HuH-7.5 (cell line): ENCODE results near the gene SLC35F3.

Source experiments
- DNase-seq: peaks from one replicate; pipeline ENCODE4 v3.0.0; 2011; ENCODE audit warnings: low spot score

The SLC35F3 gene

DNA sequence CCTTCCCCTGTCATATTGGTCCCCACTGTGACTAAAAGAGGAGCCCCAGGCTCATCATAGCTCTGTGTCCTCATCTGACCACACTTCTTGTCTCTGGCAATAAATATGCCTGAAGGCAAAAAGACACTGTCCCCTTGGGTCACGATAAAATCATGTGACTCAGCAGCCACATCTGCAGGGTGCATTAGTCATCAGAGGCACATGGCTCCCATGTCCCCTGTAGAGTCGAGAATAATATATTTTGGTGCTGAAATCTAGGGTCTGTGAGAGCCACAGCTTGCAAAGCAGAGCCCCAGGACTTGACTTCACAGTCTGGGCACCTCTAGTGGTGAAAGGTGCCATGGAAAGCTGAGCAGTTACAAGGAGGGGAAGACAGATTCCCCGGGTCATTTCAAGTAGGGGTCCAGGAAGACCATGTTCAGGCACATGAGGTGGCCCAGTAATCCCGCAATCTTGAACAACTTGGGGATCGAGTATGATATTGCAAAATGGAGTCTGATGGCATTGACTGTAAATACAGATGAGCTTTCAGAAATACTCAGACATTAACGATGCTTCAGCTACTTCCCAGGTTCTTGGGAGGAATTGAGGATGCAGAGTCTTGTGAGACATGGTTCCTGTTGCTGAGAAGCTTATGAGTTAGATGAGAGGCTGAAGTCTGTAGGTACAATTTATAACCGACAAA, 68.6 kb downstream of the SLC35F3 start:
- DNase-seq, result no peak

DNA sequence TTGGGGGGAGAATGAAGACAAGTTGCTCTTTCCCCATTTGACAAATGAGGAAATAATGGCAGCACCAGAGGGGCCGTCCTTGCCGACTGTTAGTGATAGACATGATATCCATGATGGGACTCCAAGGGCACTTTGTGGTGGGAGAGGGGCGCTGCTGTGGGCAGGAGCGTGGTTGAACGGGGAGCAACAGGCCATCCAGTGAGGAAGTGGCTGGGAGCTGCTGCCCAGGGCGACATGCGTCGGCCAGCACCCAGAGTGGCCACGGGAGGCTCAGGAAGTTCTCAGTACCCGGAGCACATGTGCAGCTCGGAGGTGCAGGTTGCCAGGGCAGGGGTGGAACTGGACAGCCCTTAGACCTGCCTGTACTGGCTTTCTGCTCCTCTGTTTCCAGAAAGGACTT, 71.0 kb downstream of the SLC35F3 start:
- no peak for DNase-seq

DNA sequence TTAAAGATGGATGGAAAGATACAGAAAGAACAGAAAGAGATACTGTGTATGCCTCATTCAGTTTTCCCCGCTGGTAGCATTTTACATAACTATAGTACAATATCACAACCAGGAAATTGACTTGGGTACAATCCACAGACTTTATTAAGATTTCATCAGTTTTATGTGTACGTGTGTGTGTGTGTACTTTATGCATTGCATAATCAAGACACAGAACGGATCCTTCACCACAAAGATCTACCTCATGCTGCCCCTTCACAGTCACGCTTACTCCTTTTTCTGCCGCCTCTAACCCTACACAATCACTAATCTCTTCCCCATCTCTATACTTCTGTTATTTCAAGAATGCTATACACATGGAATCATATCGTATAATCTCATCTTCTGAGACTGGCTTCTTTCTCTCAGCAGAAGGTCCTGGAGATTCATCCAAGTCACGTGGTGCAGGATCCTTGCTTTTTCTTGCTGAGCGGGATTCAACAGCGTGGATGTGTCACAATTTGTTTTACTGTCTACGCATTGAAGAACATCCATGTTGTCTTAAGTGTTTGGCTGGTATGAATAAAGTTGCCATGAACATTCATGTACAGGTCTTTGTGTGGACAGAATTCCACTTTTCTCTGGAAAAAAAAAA, 76.7 kb downstream of the SLC35F3 start:
- no peak for DNase-seq

DNA sequence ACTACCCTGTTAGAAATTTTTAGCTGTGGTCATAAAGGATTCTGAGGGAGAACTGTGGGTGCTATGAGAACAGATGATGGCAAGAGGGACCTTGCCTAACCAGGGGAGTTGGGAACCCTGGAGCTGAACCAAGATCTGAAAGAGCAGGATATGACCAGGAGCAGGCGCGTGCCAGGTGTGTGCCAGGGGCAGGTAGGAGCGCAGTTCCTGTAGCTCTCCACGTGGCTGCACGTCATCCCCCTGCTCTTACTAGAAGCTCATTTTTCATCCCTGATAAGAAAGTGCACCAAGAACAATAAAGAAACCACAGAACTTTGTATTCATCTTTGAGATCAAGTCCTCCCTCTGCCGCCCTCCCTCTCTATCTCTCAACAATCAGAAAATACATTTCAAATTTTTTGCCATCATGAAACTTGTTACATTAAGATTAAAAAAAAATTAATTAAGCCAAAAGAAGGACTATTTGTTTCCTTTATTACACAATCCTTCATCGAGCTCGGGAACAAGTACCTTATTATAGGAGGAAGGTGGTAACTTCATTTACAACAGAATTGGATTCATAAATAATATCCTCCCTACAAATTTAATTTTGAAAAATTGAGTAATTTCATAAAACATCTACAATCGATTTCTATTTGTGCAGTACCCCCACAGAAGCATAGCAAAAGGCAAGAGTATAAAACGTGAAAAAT, 78.5 kb downstream of the SLC35F3 start:
- no peak for DNase-seq

DNA sequence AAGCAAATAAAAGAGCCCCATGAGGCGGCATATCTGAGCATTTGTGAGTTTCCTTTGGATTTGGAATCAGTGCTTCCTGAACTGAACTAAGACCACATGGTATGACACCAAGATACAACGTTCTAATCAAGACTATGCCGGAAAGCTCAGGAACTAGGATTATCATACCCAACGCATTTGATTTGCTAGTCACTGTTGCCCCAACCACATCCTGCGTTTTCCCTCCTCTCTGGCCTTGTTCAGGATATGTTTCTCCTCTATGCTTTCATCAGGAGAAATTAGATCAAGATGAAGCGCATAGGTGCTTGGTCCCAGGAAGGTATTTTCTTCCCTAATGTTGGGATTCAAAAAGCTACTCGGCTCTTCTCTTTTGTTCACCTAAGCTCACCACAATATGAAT, 79.3 kb downstream of the SLC35F3 start:
- no peak for DNase-seq

DNA sequence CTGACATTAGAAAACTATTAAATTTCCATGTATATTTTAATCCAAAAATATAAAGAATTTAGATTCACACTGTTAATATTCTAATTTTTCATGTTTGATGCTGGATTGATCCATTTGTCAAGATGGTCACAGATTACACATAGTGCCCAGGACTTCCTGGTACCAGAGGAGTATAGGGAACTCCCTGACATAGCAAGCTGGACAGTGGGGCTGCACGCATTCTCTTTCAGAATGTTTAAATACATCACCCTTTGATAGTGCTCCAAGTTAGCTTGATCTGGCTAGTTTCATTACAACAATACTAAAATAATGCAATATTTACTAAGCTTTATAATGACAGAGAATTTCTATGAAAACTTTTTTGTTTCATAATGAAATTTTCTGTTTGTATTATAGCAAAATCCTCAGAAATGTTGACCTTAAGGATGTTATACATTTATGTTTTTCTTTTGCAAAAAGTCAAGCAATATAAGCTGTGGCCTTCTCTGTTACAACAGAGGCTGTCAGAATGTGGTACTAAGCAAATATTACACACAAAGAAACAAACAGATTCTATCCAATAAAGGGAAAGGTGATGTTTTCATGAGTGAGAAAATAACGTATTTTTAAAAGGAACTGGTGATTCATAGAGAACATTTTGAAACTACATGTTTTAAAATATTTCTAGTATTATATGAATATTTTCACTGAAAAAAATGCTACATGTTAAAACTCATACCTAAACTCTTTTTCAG, 84.7 kb downstream of the SLC35F3 start:
- no peak for DNase-seq

DNA sequence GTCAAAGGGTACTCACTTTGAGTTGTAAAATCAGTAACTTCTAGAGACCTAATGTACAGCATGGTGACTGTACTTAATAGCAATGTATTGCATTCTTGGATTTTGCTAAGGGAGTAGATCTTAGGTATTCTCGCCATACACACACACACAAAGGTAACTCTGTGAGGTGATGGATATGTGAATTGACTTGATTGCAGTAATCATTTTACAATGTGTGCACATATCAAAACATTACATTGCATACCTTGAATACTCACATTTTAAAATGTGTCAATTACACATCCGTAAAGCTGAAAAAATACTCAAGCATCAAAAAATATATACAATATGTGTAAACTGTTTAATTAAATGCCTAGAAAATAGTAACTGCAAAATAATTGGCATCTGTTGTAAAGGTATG, 86.0 kb downstream of the SLC35F3 start:
- no peak for DNase-seq

DNA sequence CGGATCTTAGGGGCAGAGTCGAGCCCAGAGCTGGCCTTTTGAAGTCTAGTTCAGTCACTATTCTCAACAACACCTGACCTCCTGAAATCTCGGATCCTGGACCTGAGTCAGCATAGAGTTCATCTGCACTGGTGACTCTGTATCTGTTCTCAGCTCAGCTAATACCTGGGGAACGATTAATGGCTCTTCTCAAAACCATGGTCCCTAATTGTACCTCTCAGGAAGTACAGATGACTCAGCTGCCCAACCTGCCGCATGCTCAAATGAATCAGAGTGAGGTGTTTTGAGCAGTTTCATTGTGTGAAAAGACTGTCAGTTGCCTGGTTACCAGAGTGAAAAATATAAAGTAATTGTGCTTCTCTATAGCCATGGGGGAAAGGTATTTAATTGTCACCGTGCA, 89.2 kb downstream of the SLC35F3 start:
- no peak for DNase-seq

DNA sequence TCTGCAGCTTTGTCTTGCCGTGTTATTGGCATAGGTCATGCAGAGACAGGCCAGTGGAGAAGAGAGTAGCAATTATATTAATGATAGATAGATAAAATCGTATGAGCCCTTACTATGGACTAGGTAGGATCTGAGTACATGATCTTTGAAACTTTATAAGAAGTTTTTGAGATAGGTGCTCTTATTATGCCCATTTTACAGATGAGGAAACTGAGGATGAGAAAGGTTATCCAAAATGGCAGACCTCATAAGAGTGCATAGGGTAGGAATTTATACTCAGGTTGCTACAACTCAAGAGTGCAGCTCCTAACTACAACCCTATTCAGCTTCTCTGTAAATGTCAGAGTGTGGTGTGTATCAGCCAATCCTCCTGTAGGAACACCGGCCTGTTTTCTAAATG, 89.6 kb downstream of the SLC35F3 start:
- no peak for DNase-seq

DNA sequence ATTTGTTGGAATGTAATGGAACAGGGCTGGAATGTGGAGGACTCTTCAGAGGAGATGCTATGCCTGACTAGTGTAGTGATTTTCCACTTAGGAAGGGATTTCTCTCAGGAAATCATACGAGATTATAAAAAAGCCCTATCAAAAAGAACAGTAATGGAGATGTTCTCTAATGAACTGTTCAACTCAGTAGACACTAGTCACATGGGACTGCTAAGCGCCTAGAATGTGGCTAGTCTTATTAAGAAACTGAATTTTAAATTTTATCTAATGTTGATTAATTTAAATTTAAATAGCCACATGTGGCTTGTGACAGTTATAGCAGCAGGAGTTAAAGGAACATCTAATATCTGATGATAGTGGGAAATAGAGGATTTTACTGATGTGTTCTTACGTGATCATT, 94.0 kb downstream of the SLC35F3 start:
- no peak for DNase-seq

DNA sequence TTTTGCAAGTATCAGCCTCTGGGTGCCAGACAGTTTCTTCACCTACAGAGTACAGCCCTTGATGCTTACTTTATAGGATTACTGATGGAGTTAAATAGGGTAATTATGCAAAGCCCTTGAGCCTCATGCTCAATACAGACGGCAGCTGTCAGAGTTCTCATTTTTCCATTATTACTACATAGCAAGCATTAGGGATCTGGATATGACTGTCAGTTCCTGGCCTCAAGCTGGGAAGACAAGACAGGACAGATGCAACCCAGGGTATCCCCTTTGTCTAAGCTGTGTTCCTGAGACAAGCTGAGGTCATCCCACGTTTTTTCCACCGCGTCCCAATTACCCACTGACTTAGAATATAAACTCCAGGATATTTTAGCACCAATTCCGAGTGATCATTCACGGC, 94.4 kb downstream of the SLC35F3 start:
- DNase-seq, result no peak

DNA sequence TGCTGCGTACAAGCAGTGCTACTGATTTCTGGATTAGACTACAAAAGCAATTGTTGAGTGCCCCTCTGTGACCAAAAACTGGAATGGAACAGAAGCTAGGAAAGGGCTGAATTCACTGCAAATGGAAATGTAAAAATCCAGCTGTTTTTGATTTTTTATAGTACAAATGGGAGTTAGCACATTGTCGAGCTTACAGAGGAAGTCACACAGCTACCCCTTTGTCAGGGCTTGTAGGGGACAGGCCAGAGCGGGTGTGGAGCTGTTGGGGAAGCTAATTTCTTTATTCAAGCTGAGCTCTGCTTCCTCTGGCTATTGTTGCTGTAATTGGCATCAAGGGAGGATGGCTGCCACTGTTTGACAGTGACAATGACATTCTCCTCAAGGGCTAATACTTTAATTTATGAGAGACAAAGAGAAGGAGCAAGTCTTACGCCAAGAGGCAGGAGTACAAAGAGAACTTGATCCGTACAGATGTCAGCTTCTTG, 96.1 kb downstream of the SLC35F3 start:
- no peak for DNase-seq

DNA sequence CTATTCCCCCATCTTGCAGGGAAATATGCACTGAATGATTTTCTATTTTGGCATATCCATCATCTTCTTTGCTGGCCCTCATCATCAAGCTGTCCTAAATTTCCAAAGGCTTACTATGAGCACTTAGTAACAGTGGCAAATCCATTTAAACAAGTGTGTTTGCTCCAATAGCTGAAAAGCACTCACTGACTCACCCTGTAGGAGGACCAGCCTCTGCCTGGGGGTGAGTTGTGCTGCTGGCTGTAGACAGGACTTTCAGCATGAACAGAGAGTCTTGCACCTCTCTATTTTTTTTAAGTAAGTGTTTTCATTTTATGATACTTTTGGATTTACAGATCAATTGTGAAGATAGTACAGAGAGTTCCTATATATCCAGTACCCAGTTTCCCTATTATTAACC, 97.3 kb downstream of the SLC35F3 start:
- no peak for DNase-seq

DNA sequence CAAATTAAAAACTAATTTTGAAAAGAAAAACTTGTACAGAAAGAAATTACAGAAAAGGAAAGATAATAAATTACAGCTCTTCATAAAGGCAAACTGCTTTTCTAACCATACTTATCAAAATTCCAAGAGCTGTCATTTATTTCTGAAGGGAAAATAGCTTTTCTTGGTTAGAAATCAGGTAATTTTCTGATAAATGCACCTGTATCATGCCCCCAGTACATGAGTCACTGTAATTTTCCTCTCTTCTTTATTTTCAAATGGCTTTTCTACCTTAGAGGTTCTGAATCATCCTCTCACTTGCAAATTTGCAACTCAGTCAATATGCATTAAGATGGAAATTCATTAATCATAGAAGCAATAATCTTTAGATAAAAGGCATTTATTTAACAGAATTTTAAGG, 100.1 kb downstream of the SLC35F3 start:
- no peak for DNase-seq

DNA sequence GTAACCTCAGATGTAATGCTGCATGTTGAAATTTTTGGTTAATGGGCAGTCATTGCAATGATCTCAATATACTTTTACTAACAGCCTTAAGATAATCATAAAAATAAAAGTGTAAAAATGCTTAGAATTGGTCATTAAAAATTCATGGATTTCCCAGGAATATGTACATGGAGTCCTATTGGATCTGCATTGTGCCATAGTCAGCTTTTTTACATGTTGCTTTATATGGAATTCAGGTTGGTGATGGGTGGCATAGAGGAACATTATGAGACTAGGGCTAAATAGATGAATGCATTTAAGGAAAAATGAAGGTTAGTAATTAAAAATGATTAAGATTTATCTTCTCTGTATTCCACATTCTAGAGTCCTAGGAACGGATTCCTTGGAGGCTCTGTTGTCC, 103.2 kb downstream of the SLC35F3 start:
- no peak for DNase-seq

DNA sequence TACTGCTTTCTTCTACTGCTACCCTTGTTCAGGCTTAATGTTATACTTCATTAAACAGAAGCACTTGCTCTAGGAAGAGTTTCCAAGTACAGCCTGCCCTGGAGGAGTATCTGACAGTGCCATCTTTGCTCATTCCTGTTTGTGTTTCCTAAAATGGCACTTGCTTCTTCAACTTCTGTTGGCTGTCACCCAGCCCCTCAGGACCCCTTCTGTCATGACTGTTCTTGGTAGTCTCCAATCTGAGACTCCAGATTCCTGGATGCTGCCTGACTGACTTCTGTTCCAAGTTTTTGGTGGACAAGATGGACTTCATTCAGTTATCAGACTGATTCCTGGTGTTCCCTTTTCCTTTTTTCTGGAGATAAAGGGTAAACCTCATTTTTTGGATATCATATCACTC, 104.1 kb downstream of the SLC35F3 start:
- DNase-seq, result no peak

DNA sequence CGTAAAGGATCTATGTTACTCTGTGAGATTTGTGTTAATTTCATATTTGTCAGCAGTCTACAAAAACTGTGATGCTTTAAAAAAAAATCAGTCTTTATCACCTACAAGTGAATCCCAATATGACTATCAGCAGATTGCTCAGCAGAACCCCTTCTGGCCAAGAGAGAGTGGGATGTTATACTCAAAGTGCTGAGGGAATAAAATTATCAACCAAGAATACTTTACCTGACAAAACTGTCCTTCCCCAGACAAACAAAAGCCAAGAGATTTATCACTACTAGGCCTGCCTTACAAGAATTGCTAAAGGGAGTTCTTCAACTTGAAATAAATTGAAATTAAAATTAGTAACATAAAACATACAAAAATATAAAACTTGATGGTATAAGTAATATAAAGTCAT, 105.2 kb downstream of the SLC35F3 start:
- DNase-seq, result no peak

DNA sequence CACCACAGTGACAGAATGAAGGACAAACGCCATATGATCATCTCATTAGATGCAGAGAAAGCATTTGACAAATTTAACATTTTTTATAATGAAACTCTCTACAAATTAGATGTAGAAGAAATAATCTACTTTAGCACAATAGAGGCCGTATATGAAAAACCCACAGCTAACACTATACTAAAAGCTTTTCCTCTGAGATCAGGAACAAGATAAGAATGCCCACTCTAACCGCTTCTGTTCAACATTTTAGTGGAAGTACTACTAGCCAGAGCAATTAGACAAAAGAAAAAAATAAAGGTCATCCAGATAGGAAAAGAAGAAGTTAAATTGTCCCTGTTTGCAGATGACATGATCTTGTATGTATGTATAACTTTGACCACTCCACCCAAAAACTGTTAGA, 109.7 kb downstream of the SLC35F3 start:
- no peak for DNase-seq

DNA sequence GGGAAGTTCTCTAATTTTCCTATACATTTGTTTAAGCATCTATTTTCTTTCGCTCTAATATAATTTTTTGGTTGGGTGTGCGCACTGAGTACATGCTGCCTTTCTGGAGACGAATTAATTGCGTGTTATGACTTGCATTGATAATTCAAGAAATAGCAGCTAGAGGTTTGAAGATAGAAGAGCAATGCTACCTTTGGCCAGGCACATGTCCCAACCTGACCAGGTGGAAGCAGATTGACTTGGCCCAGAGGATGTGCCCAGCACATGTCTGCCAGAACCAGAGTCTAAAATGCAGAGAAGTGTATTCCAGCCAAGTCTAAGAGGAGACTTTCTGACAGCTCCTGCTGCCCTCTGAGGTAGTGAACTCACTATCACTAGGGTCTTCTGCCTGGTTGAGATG, 114.3 kb downstream of the SLC35F3 start:
- DNase-seq, result no peak

DNA sequence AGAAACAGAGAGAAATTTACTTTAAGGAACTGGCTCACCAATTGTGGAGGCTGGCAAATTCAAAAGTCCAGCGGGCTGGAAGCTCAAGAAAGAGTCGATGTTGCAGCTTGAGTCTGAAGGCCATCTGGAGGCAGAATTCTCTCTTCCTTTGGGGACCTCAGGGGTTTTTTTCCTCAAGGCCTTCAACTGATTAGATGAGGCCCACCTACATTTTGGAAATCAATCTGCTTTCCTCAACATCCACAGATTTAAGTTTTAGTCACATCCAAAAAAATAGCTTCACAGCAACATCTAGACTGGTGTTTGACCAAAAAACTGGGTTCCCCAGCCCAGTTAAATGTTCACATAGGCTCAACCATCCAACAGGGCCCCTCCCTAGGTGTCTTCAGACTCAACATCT, 114.9 kb downstream of the SLC35F3 start:
- no peak for DNase-seq

DNA sequence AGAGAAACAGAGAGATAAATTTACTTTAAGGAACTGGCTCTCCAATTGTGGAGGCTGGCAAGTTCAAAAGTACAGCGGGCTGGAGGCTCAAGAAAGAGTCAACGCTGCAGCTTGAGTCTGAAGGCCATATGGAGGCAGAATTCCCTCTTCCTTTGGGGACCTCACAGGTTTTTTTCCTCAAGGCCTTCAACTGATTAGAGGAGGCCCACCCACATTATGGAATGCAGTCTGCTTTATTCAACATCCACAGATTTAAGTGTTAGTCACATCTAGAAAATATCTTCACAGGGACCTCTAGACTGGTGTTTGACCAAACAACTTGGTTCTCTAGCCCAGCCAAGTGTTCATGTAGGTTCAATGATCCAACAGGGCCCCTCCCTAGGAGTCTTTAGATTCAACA, 117.8 kb downstream of the SLC35F3 start:
- no peak for DNase-seq

DNA sequence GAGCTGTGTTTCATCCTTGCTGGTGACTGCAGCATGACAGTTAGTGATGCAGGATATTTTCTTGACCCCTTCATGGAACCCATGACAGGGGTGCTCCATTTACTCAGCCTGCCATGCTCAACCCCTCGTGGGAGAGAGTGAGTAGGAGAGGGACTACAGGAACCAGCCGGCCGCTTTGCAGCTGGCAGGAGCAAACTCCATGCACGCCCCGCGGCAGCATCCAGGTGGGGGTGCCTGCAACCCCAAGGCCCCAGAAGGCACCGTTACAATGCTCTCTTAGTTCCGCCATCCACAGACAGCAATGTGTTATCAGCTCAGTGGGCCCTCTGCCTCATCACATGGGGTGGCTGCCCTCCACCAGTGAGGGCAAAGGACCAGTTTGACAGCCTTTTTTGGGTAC, 135.1 kb downstream of the SLC35F3 start:
- DNase-seq, result no peak
